ENCODE measurements around the gene RBBP5. TPM values are rescaled to one million over a fixed set of nuclear protein-coding genes. Genes with fewer than 3 reads are reported as not detected.

Gene RBBP5
- total RNA-seq, 1 donor from 2014 or later = 18.7 TPM

DNA sequence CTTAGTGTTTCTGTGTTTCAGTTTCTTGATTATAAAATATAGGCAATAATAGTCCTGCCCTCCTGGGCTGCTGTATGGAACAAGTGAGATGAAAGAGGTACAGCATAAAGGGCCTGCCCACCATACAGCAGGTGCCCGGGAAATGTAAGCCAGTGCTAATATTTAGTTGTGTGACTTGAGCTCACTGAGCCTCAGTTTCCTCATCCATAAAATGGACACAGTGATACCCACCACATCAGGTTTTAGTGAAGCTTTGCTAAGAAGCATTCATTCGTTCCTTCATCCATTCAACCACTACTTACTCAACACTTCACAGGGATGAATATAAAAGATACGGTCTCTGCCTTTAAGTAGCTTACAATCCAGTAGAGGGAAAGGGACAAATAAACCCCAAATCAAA is 58.9 kb downstream of the RBBP5 start:
- FAIRE-seq (no peak), DNase-seq (ENCODE audit: low read depth) (no peak)
- Histone ChIP-seq H3K9ac (ENCODE audit: low read length) (no peak overlapping the region), H3K9me3 (ENCODE audit: insufficient read depth, low read depth, low read length) (no peaks in the 10 kb centered on the region), H3K4me2 (ENCODE audit: low read length) (no peak overlapping the region), H3K4me3 (ENCODE audit: insufficient read depth, low read depth, low read length) (no peak overlapping the region), H3K27ac (ENCODE audit: low read depth, low read length) (no peak overlapping the region), H3K4me1 (ENCODE audit: insufficient read depth, low read length) (no peaks in the 10 kb centered on the region), H3K36me3 (ENCODE audit: insufficient read depth, low read length) (no peaks in the 10 kb centered on the region), H3K27me3 (ENCODE audit: insufficient read depth, low read length) (no peaks in the 10 kb centered on the region), H2AFZ (ENCODE audit: low read depth, low read length) (no peak overlapping the region), H3K79me2 (ENCODE audit: insufficient read depth, low read length) (no peaks in the 10 kb centered on the region), H4K20me1 (ENCODE audit: insufficient read depth, low read length) (no peaks in the 10 kb centered on the region)
- no peaks in the 10 kb centered on the region for H3K9me3 Mint-ChIP-seq (ENCODE audit: unreplicated experiment)
- H3K36me3 Mint-ChIP-seq (ENCODE audit: low read depth, unreplicated experiment) = no peaks in the 10 kb centered on the region
- H3K27me3 Mint-ChIP-seq (ENCODE audit: low read depth, unreplicated experiment) = peaks cover 56% of the 10 kb centered on the region
- no peaks in the 10 kb centered on the region for H3K4me1 Mint-ChIP-seq (ENCODE audit: low read depth, unreplicated experiment)
- no peak overlapping the region for H3K27ac Mint-ChIP-seq (ENCODE audit: unreplicated experiment)
- TF ChIP-seq, protein P1, sequence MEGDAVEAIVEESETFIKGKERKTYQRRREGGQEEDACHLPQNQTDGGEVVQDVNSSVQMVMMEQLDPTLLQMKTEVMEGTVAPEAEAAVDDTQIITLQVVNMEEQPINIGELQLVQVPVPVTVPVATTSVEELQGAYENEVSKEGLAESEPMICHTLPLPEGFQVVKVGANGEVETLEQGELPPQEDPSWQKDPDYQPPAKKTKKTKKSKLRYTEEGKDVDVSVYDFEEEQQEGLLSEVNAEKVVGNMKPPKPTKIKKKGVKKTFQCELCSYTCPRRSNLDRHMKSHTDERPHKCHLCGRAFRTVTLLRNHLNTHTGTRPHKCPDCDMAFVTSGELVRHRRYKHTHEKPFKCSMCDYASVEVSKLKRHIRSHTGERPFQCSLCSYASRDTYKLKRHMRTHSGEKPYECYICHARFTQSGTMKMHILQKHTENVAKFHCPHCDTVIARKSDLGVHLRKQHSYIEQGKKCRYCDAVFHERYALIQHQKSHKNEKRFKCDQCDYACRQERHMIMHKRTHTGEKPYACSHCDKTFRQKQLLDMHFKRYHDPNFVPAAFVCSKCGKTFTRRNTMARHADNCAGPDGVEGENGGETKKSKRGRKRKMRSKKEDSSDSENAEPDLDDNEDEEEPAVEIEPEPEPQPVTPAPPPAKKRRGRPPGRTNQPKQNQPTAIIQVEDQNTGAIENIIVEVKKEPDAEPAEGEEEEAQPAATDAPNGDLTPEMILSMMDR (IDR thresholded peaks at IDR 0.05; ENCODE audit: insufficient read depth, low read depth, low read length) = no peak
- TF ChIP-seq EZH2 (IDR thresholded peaks at IDR 0.05; ENCODE audit: insufficient read depth, low read length) = no peak
- H3K4me3 Mint-ChIP-seq (ENCODE audit: unreplicated experiment) = no peak overlapping the region

DNA sequence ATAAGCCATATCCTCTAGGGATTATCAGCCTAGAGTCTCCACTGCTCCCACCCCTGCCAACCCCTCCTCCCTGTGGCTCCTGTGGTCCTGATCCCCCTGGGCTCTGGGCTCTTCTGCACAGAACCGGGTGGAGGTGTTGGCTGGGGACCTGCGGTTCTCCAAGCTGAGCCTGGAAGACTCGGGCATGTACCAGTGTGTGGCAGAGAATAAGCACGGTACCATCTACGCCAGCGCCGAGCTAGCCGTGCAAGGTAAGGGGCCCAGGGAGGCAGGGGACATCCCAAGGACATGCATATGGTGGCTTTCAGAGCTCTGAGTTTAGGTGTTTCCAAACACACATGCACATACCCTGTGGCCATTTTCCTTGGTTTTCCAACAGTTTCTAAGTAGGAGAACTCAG is 59.5 kb downstream of the RBBP5 start:
- Histone ChIP-seq H2AFZ (ENCODE audit: low read depth, low read length) (no peak overlapping the region), H3K4me3 (ENCODE audit: insufficient read depth, low read depth, low read length) (no peak overlapping the region), H3K79me2 (ENCODE audit: insufficient read depth, low read length) (no peaks in the 10 kb centered on the region), H3K9ac (ENCODE audit: low read length) (no peak overlapping the region), H3K4me1 (ENCODE audit: insufficient read depth, low read length) (no peaks in the 10 kb centered on the region), H3K9me3 (ENCODE audit: insufficient read depth, low read depth, low read length) (no peaks in the 10 kb centered on the region), H4K20me1 (ENCODE audit: insufficient read depth, low read length) (no peaks in the 10 kb centered on the region), H3K36me3 (ENCODE audit: insufficient read depth, low read length) (no peaks in the 10 kb centered on the region), H3K27me3 (ENCODE audit: insufficient read depth, low read length) (no peaks in the 10 kb centered on the region), H3K27ac (ENCODE audit: low read depth, low read length) (no peak overlapping the region), H3K4me2 (ENCODE audit: low read length) (no peak overlapping the region)
- Mint-ChIP-seq H3K4me3 (ENCODE audit: unreplicated experiment) (no peak overlapping the region), H3K36me3 (ENCODE audit: low read depth, unreplicated experiment) (no peaks in the 10 kb centered on the region), H3K27ac (ENCODE audit: unreplicated experiment) (no peak overlapping the region), H3K9me3 (ENCODE audit: unreplicated experiment) (no peaks in the 10 kb centered on the region), H3K27me3 (ENCODE audit: low read depth, unreplicated experiment) (peaks cover 57% of the 10 kb centered on the region), H3K4me1 (ENCODE audit: low read depth, unreplicated experiment) (no peaks in the 10 kb centered on the region)
- no peak for FAIRE-seq
- TF ChIP-seq, protein P1 (IDR thresholded peaks at IDR 0.05; ENCODE audit: insufficient read depth, low read depth, low read length) = no peak
- no peak for TF ChIP-seq EZH2 (IDR thresholded peaks at IDR 0.05; ENCODE audit: insufficient read depth, low read length)
- DNase-seq (ENCODE audit: low read depth) = no peak

DNA sequence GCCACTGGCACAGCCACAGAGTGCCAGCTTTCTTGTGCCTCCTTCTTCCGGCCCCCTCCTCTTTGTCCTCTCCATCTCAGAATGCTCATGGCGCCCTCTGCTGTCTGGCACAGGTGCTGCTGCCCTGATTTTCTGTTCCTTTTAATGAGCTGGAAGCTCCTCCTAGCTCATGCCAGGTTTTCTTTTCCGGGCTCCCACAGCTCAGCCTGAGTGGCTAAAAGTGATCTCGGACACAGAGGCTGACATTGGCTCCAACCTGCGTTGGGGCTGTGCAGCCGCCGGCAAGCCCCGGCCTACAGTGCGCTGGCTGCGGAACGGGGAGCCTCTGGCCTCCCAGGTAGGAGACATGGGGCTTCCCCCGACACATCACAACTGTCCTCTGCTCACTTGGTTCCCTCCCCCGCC is 60.1 kb downstream of the RBBP5 start:
- no peak overlapping the region for H3K4me3 Mint-ChIP-seq (ENCODE audit: unreplicated experiment)
- Histone ChIP-seq H3K4me2 (ENCODE audit: low read length) (no peak overlapping the region), H3K36me3 (ENCODE audit: insufficient read depth, low read length) (no peaks in the 10 kb centered on the region), H3K9me3 (ENCODE audit: insufficient read depth, low read depth, low read length) (no peaks in the 10 kb centered on the region), H3K4me1 (ENCODE audit: insufficient read depth, low read length) (no peaks in the 10 kb centered on the region), H2AFZ (ENCODE audit: low read depth, low read length) (no peak overlapping the region), H3K27ac (ENCODE audit: low read depth, low read length) (no peak overlapping the region), H4K20me1 (ENCODE audit: insufficient read depth, low read length) (no peaks in the 10 kb centered on the region), H3K4me3 (ENCODE audit: insufficient read depth, low read depth, low read length) (no peak overlapping the region), H3K79me2 (ENCODE audit: insufficient read depth, low read length) (no peaks in the 10 kb centered on the region), H3K9ac (ENCODE audit: low read length) (no peak overlapping the region), H3K27me3 (ENCODE audit: insufficient read depth, low read length) (no peaks in the 10 kb centered on the region)
- no peaks in the 10 kb centered on the region for H3K4me1 Mint-ChIP-seq (ENCODE audit: low read depth, unreplicated experiment)
- no peaks in the 10 kb centered on the region for H3K36me3 Mint-ChIP-seq (ENCODE audit: low read depth, unreplicated experiment)
- H3K27me3 Mint-ChIP-seq (ENCODE audit: low read depth, unreplicated experiment) = peaks cover 57% of the 10 kb centered on the region
- no peaks in the 10 kb centered on the region for H3K9me3 Mint-ChIP-seq (ENCODE audit: unreplicated experiment)
- TF ChIP-seq EZH2 (IDR thresholded peaks at IDR 0.05; ENCODE audit: insufficient read depth, low read length) = no peak
- TF ChIP-seq, protein P1 (IDR thresholded peaks at IDR 0.05; ENCODE audit: insufficient read depth, low read depth, low read length) = peak; percentile 81
- peak; percentile 19 for DNase-seq (ENCODE audit: low read depth)
- no peak overlapping the region for H3K27ac Mint-ChIP-seq (ENCODE audit: unreplicated experiment)
- FAIRE-seq = peak; percentile 68

Measured in astrocyte (in vitro differentiated cells and primary cell).